ENCODE measurements around the gene PLPP6.

Gene PLPP6

DNA sequence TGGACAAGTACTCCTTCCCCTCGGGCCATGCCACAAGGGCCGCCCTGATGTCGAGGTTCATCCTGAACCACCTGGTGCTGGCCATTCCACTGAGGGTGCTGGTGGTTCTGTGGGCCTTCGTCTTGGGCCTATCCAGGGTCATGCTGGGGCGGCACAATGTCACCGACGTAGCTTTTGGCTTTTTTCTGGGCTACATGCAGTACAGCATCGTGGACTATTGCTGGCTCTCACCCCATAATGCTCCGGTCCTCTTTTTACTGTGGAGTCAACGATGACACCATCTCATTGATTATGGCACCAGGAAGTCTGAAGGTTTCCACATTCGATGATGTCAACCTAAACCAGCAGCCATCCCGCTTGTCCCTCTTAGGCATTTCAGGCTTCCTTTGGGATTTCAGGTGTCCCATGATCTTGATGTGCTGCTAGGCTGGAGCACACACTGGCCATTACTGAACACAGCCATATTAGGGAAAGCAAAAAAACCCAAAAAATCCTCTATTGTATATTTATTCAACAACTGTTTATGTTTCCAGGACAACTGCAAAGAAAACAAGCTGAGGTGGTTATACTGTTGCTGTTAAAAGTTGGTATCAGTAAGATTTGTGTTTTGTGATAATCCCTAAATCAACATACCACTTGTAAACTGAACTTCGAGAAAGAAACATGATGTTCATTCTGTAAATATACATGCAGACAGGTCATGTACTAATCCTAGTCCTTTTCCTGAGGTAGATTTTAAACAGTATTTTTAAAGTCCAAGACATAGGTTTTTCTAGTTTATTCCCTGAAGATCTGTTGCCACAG is 1.1 kb downstream of the PLPP6 start:
- DNase-seq: peak; percentile 33

- DNase-seq: no peak
These were observed 1.9 kb downstream of the PLPP6 start for GRCh38 chr9:4663956-4664355.

DNA sequence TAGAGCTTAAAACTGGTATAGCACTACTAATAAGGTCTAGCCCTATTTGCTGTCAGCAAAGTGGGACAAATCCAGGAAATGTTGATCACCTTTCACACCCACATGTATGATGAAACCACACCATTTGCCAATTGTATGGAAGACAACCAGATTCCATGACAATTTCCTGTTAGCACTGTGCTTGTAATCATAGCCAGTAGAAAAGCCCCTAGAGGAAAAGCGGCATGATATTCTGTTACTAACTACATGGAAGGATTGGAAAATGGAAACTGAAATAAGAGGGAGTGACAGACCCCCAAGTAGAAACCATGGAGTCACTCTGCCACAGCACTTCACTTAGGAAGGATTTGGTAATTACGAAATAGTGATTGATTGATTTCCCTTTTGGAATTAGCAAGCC is 3.3 kb downstream of the PLPP6 start:
- no peak for DNase-seq

- peak; percentile 73 for DNase-seq
These were observed 4.1 kb downstream of the PLPP6 start, which contains the start of gene SPATA6L for GRCh38 chr9:4666042-4666699. SPATA6L (minus strand) TSS chr9:4666480; CDS start chr9:4666250, 230 bp downstream.

DNA sequence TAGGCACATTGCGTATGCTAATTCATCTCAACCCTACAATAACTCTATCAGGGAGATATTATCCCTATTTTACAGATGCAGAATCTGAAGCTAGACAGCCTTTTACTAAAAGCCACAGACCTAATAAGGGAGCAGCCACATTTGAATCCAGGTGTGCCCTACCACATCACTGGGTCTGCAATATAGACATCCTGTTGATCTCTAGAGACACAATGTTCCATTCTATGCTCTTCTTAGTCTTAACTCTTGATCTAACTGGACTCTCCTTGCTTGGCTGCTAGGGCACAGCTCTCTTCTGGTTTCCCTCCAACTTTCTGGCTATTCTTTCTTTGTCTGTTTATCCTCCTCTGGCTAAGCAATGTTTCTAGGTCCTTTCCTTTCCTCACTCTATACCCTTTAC is 5.6 kb downstream of the PLPP6 start:
- no peak for DNase-seq

GRCh38 chr9:4668604-4669003 is 6.5 kb downstream of the PLPP6 start:
- DNase-seq: no peak

DNA sequence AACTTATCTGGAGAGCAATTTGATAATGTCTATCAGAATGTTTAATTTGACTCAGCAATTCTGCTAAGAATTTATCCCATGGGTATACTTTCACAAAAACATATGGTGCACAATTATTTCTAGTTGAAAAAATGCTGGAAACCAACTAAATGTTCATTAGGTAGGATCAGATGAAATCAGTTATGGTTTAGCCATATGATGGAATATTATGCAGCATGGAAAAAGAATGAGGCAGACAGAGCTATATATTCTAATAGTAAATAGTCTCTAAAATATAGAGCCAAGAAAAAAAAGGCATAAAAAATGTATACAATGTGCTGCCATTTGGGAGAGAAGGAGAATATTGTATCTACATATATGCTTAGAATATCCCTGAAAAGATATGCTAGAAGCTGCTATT is 7.8 kb downstream of the PLPP6 start:
- no peak for DNase-seq

GRCh38 chr9:4670591-4670990 is 8.5 kb downstream of the PLPP6 start:
- DNase-seq: no peak

- no peak for DNase-seq
These were observed 9.6 kb downstream of the PLPP6 start for GRCh38 chr9:4671737-4672136.

DNA sequence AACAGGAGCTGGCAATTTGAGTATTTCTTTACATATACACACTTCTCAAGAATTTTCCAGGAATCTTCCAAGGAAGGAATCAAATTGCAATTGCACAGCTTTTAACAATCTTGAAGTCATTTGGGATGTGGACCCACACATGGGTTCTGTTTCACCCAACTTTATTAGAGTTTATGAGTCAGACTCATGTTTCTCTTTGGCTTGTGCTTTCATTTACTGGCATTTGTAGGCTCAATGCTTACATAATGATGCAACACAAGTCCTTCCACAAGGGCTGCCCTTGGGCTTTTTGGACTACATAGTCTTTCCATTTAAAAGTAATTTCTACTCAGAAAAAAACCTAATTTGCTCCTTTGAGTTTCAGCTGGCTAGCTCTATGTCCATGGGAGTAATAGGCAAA is 12.7 kb downstream of the PLPP6 start:
- DNase-seq: no peak

- no peak for DNase-seq
These were observed 15.3 kb downstream of the PLPP6 start for GRCh38 chr9:4677392-4677791.

DNA sequence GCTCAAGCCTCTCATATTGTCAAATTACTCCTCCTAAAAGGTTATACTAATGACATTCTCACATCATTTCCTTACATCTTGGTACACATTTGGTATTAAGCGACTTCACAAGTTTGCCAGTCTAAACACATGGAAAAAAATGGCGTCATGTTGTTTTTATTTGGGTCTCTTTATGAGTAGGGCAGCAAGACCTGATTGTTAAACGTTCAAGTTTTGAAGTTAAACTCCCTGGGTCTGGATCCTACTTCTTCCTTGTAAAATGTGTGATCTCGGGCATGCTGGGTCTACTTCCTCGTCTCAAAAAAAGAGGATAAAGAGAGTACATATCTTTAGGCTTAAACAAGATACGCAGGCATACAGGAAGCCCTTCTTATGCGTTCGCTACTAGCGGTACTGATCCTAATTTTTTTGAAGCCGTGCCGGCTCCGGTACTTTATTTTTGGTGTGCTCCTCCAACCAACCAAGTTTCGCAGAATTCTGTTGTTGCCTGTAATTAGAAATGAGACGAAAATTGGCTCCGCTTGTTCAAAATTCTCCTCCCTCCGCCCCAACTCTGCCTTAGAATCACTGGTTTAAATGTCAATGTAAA is 16.7 kb downstream of the PLPP6 start:
- DNase-seq: peak; percentile 23

DNA sequence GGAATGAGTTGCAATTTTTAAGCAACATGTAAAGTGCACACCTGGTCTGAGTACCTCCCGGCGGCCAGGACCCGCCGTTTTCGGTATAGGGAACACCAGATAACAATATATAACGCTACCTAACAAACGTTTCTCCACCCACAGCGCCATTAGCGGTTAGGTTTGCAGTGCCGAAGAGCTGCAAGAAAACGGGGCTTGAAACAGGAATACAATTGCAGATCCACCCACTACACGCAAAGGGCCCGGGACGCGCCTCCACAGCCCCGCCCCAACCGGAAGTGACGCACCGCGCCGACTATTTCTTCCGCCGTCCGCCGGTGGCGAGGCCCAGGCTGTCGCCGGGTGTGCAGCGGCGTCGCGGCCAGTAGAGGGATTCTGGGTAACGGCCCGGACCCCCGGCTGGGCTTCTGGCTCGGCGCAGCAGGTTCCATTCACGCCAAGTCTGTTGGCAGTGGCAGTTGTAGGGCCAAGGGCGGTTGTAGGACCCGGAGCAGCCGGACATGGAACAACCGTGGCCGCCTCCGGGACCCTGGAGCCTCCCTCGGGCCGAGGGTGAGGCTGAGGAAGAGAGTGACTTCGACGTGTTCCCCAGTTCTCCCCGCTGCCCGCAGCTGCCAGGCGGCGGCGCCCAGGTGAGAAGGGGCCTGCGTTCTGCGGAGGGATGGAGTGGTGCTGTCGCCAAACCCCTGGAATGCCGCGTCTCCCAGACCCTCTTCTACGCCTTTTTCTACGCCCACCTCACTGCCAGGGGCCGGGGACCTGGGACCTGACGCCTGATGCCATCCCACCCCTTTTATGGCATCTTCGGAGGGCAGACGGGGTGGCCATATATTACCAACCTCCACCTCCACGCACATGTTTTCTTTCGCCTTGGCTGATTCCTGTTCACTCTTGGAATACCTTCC is 17.4 kb downstream of the PLPP6 start, which contains the start of gene CDC37L1:
Gene CDC37L1 (plus strand): TSS at position 302 of the 905 bp plus-strand sequence. CDS start 199 bp downstream, at position 501.
- DNase-seq: peak; percentile 97

DNA sequence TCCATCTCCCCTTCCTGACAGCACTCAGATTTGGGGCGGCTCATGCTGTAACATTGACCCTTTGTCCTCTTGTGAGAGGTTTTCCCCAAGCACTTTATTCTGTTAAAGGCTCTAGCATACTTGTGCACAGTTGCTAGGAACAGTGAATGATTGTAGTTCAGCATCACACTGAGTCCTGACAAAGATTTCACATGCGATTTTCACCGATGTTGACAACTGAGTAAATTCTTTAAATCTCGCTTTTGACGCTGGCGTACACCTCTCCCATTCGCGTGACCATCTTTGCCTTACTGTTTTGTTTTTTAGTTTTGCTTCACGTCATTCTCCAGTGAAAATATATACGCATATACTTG is 18.1 kb downstream of the PLPP6 start:
- no peak for DNase-seq

- DNase-seq: no peak
These were observed 18.7 kb downstream of the PLPP6 start for GRCh38 chr9:4680750-4681149.

- no peak for DNase-seq
These were observed 22.7 kb downstream of the PLPP6 start for GRCh38 chr9:4684820-4685219.

- DNase-seq: no peak
These were observed 24.0 kb downstream of the PLPP6 start for GRCh38 chr9:4686112-4686511.

GRCh38 chr9:4686584-4686983 is 24.5 kb downstream of the PLPP6 start:
- no peak for DNase-seq

GRCh38 chr9:4689021-4689420 is 26.9 kb downstream of the PLPP6 start:
- DNase-seq: no peak

GRCh38 chr9:4689687-4690104 is 27.6 kb downstream of the PLPP6 start:
- DNase-seq: no peak

GRCh38 chr9:4690144-4690543 is 28.1 kb downstream of the PLPP6 start:
- no peak for DNase-seq

GRCh38 chr9:4691795-4692194 is 29.7 kb downstream of the PLPP6 start:
- DNase-seq: no peak

- no peak for DNase-seq
These were observed 38.0 kb downstream of the PLPP6 start for GRCh38 chr9:4700091-4700490.
